Spleen (tissue), 11 donors: Measurements from ENCODE around the gene RPTOR. TPM values are rescaled to one million over a fixed set of nuclear protein-coding genes. Genes with fewer than 3 reads are reported as not detected.

Experiments used
- DNase-seq: peaks from one replicate; pipeline ENCODE4 v3.0.0-alpha.2; 2020
- H3K27ac ChIP-seq, 8 donors: fragments of 200-600 bp; sonication (generic) in 7 of 8; 1 replicate in 4 of 8; 2 replicates in 4 of 8; pipeline versions ENCODE4 v1.5.0 to v1.8.0; 2016 to 2021; ENCODE audit warnings: inconsistent platforms in 4 of 8, mild to moderate bottlenecking in 4 of 8, moderate library complexity in 1 of 8
- H3K27me3 ChIP-seq, 7 donors: fragments of 200-600 bp; sonication (generic) in 6 of 7; replicated peaks in 1 of 7; 1 replicate in 4 of 7; 2 replicates in 3 of 7; pipeline versions ENCODE4 v1.5.0 to v1.8.0; 2016 to 2021; ENCODE audit warnings: inconsistent platforms in 3 of 7, mild to moderate bottlenecking in 1 of 7
- H3K36me3 ChIP-seq, 6 donors: fragments of 200-600 bp; sonication (generic) in 5 of 6; 1 replicate in 4 of 6; 2 replicates in 2 of 6; pipeline versions ENCODE4 v1.5.0 to v1.8.0; 2016 to 2021; ENCODE audit warnings: inconsistent platforms in 2 of 6
- H3K4me1 ChIP-seq, 6 donors: fragments of 200-600 bp; sonication (generic) in 5 of 6; 1 replicate in 3 of 6; 2 replicates in 3 of 6; pipeline versions ENCODE4 v1.5.0 to v1.8.0; 2016 to 2021; ENCODE audit warnings: inconsistent platforms in 3 of 6
- H3K4me3 ChIP-seq, 8 donors: fragments of 200-600 bp; sonication (generic) in 7 of 8; 1 replicate in 4 of 8; 2 replicates in 4 of 8; pipeline versions ENCODE4 v1.5.0 to v1.8.0; 2016 to 2021; ENCODE audit warnings: inconsistent platforms in 4 of 8, mild to moderate bottlenecking in 4 of 8, moderate library complexity in 2 of 8
- H3K9me3 ChIP-seq, 8 donors: fragments of 200-600 bp; sonication (generic) in 7 of 8; 1 replicate in 4 of 8; 2 replicates in 4 of 8; pipeline versions ENCODE4 v1.5.0 to v1.8.0; 2016 to 2021; ENCODE audit warnings: inconsistent platforms in 4 of 8
- POLR2A ChIP-seq, 3 donors: fragments of 450-650 bp; IDR thresholded peaks; one replicate each; pipeline ENCODE4 v1.5.1; 2017; ENCODE audit warnings: antibody characterized with exemption in 3 of 3, mild to moderate bottlenecking in 1 of 3
- POLR2AphosphoS5 ChIP-seq, 3 donors: sonication (generic); formaldehyde crosslinking; IDR thresholded peaks; one replicate each; pipeline ENCODE4 v1.5.1; 2017; ENCODE audit warnings: antibody characterized with exemption in 3 of 3
- WGBS, 5 donors: extraction: QIAGEN DNeasy Blood & Tissue Kit in 3 of 5; methylation state at CpG; one replicate each; pipeline versions ENCODE4 v1.1.5 to v1.1.7; 2013 to 2018; 5-methylcytosine and 5-hydroxymethylcytosine counted together
- intact Hi-C: fragments of 100-400 bp; cut with DNase I; formaldehyde crosslinking; loops from one replicate; pipeline ENCODE4 v1.15.0; 2023; ENCODE audit warnings: low total_unique reads
- polyA plus RNA-seq, 3 donors: library from polyadenylated mRNA; stranded (reverse); fragments of 200-250 nt; gene quantifications; one replicate each; pipeline ENCODE4 v1.2.1, GENCODE V29; 2013
- total RNA-seq, 7 donors: library from RNA; depleted of rRNA in 3 of 7; stranded (reverse); fragments of >200 nt in 3 of 7; fragmentation: NEBNext Ultra II Directional in 4 of 7; extraction: Animal tissue kit (Norgen Biotek cat#: 25700) in 4 of 7; gene quantifications; one replicate each; pipeline versions ENCODE4 v1.1.0 to v1.2.1, GENCODE V29; 2016 to 2021
- TF ChIP-seq, protein P1 (sequence below), 11 experiments: fragments of 200-600 bp in 7 of 11; fragments of 450-650 bp in 4 of 11; sonication (generic) in 4 of 11; IDR thresholded peaks in 8 of 11; conservative IDR thresholded peaks in 3 of 11; 1 replicate in 7 of 11; 2 replicates in 4 of 11; pipeline versions ENCODE4 v1.4.0 to v1.8.0; 2016 to 2021; ENCODE audit warnings: antibody characterized with exemption in 11 of 11, inconsistent platforms in 4 of 11, mild to moderate bottlenecking in 1 of 11
- donor health status: healthy with polysubstance abuse.
- donor health status: DM: no; HTN: no; CAD: no; lungs with moderate emphysema.
- donor health status: DM: no; HTN: no; CAD: no.
- donor health status: Bipolar disorder and iron deficiency.
- donor health status: healthy.
- donor health status: DM: no; HTN: no; CAD: no.
- donor health status: DM: yes; HTN: yes; CAD: no.

Gene RPTOR
- total and polyA plus RNA-seq, 10 donors: 3.1 to 61.2 (median 40.7) TPM

DNA sequence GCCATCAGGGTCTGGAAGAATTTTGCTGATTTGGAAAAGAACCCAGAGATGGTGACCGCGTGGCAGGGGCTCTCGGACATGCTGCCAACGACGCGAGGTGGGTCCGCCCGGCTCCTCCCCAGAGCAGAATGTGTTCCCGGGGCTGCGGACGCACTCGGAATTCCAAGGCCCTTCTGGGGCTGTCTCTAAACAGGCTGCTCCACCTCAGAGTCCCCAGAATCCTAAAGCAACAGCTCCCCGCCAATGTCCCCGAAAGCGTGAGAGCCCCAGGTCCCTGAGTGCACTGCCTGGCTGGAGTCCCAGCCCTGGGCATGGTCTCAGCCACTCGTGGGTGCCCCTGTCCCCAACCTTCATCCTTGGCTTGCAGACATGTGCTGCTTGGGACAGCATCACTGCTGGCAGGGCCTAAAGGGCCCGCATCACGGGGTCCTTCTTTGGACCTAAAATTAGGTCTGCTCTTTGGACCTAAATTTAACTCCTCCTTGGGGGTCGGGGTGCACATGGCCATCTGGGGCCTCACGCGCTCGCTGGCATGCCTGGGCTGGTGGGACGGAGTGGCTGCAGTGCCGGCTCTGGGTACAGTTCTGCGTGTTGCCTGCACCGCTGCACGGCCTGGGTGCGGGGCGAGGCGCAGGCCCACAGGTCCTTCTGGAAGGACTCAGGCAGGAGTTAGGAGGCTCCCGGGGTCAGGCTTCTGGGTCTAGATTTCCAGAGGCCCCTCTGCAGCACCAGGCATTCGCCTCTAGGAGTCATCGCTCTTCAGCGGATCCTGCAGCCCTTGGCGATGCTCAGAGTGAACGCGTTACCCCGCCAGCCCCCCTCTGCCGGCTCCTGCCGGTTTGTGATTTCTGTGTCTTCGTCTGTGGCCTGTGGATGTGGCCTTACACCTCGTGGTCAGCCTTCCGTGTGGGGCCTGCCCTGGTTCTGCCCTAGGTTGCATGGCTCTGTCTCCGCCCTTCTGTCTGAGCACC, 405.1 kb downstream of the RPTOR start:
- peaks cover 0 to 13% (median 0%) of the 10 kb centered on the region in 6 donors for H3K4me1 ChIP-seq
- 82 to 94% (median 93%) methylated on average over 23 to 44 of the region's 44 CpGs for WGBS, 5 donors
- H3K9me3 ChIP-seq: peaks cover 0 to 5% (median 0%) of the 10 kb centered on the region in 8 donors
- DNase-seq: peak; percentile 60
- no peak overlapping the region for H3K4me3 ChIP-seq
- intact Hi-C loops: no loop called here
- peaks cover 0 to 93% (median 43%) of the 10 kb centered on the region in 6 donors for H3K36me3 ChIP-seq
- TF ChIP-seq POLR2AphosphoS5 (IDR thresholded peaks at IDR 0.05): no peak
- TF ChIP-seq POLR2A (IDR thresholded peaks at IDR 0.05): no peak
- TF ChIP-seq, protein P1, sequence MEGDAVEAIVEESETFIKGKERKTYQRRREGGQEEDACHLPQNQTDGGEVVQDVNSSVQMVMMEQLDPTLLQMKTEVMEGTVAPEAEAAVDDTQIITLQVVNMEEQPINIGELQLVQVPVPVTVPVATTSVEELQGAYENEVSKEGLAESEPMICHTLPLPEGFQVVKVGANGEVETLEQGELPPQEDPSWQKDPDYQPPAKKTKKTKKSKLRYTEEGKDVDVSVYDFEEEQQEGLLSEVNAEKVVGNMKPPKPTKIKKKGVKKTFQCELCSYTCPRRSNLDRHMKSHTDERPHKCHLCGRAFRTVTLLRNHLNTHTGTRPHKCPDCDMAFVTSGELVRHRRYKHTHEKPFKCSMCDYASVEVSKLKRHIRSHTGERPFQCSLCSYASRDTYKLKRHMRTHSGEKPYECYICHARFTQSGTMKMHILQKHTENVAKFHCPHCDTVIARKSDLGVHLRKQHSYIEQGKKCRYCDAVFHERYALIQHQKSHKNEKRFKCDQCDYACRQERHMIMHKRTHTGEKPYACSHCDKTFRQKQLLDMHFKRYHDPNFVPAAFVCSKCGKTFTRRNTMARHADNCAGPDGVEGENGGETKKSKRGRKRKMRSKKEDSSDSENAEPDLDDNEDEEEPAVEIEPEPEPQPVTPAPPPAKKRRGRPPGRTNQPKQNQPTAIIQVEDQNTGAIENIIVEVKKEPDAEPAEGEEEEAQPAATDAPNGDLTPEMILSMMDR (IDR thresholded peaks at IDR 0.05 in 8 of 11, conservative IDR thresholded peaks at IDR 0.05 in 3 of 11): no peak
- H3K27me3 ChIP-seq: no peaks in the 10 kb centered on the region
- peak overlapping the region in 3 of 8 donors; percentile 7 to 42 (median 30) for H3K27ac ChIP-seq

DNA sequence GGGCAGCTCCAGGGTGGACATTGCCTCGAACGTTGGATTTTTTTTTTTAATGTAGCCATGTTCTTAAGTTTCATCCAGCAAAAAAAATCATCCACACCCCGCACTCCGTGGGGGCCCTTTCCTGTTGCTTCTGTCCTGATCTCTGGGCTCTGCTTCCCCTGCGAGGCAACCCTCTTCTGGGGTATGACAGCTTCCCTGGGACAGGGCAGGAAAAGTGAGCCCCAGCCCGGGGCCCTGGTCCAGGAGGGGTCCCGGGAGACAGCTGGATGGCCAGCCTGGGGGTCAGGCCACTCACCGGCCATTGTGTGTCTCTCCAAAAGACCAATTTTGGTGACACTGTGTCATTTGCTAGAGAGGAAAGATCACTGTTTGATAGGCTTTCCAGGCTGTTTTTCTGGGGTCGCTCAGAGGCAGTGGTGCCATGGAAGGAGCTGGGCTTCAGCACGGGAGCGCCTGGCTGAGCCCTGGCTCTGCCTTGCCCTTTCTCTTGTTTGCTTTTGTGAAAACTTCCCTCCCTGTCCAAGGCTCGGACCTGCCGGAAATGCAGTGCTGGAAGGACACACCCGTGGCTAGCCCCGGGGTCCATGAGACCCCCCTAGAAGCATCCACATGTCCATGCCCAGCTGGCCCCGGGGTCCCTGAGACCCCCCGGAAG, 406.0 kb downstream of the RPTOR start:
- TF ChIP-seq, protein P1 (IDR thresholded peaks at IDR 0.05 in 8 of 11, conservative IDR thresholded peaks at IDR 0.05 in 3 of 11): no peak
- TF ChIP-seq POLR2AphosphoS5 (IDR thresholded peaks at IDR 0.05) (no peak), POLR2A (IDR thresholded peaks at IDR 0.05) (no peak)
- 89 to 96% (median 93%) methylated on average over 14 to 17 of the region's 17 CpGs for WGBS, 5 donors
- intact Hi-C loops: no loop called here
- Histone ChIP-seq H3K27ac (no peak overlapping the region), H3K27me3 (no peaks in the 10 kb centered on the region), H3K4me3 (no peak overlapping the region), H3K36me3 (peaks cover 0 to 93% (median 42%) of the 10 kb centered on the region in 6 donors), H3K9me3 (peaks cover 0 to 5% (median 0%) of the 10 kb centered on the region in 8 donors), H3K4me1 (peaks cover 0 to 14% (median 2%) of the 10 kb centered on the region in 6 donors)
- DNase-seq: peak; percentile 61

DNA sequence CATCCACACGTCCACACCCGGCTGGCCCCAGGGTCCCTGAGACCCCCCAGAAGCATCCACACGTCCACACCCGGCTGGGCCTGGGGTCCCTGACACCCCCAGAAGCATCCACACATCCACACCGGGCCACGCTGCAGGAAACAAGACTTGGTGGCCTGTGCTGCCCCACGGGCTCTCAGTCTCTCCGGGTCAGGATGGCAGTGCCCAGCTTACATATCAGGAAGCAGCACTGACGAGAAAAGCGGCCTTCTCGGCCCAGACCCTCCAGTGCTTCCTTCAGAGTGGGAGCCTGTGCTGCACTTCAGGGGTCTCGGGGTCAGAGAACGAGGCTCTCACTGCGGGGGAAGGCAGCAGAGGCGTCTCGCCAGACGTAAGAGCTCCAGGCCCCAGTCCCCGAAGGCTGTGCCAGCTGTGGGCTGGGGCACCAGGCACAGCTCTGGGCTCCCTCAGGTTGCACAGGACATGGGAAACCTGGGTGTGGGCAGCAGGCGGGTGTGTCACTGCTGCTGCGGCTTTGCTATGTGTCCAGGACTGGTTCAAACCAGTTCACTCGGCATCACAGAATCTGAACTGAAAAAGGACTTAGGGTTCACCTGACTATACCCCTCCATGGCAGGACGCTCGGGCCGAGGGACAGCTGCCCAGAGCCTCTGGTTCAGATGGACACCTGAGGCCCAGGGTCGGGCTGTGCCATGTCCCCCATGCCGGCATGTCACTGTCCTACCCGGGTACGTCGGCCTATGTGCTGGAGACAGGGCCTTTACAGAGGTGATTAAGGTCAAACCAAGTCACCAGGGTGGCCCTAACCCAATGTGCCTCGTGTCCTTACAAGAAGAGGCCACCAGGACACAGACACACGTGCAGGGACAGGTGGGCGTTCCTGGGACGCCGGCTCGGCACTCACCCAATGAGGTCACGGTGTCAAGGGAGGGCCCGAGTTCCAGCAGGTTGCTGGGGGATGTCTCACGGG, 406.8 kb downstream of the RPTOR start:
- DNase-seq: peak; percentile 58

More for the DNA sequence above, 406.8 kb downstream of the RPTOR start:
- intact Hi-C loops: no loop called here
- Histone ChIP-seq H3K27ac (no peak overlapping the region), H3K9me3 (peaks cover 0 to 2% (median 0%) of the 10 kb centered on the region in 8 donors), H3K36me3 (peaks cover 0 to 86% (median 34%) of the 10 kb centered on the region in 6 donors), H3K27me3 (no peaks in the 10 kb centered on the region), H3K4me1 (peaks cover 0 to 21% (median 6%) of the 10 kb centered on the region in 6 donors), H3K4me3 (no peak overlapping the region)
- no peak for TF ChIP-seq POLR2AphosphoS5 (IDR thresholded peaks at IDR 0.05)
- TF ChIP-seq, protein P1 (IDR thresholded peaks at IDR 0.05 in 8 of 11, conservative IDR thresholded peaks at IDR 0.05 in 3 of 11): no peak
- TF ChIP-seq POLR2A (IDR thresholded peaks at IDR 0.05): no peak
- 88 to 96% (median 94%) methylated on average over 27 to 38 of the region's 38 CpGs for WGBS, 5 donors
